Colonic mucosa (tissue), 4 donors: ENCODE results near the gene SUPT3H. TPM values are rescaled to one million over a fixed set of nuclear protein-coding genes. Genes with fewer than 3 reads are reported as not detected.
"Not testable (repeated sequence)": the region's sequence is repeated elsewhere in the genome, so short reads cannot be mapped to it uniquely, and the experiment has no call there.

Experiments
- DNase-seq: peaks from one replicate; pipeline ENCODE4 v3.0.0-alpha.2; 2020
- H3K27ac ChIP-seq: fragments of 200-600 bp; one replicate; pipeline ENCODE4 v1.8.0; 2021
- H3K27me3 ChIP-seq: fragments of 200-600 bp; one replicate; pipeline ENCODE4 v1.8.0; 2021
- H3K36me3 ChIP-seq: fragments of 200-600 bp; one replicate; pipeline ENCODE4 v1.8.0; 2021
- H3K4me1 ChIP-seq: fragments of 200-600 bp; one replicate; pipeline ENCODE4 v1.8.0; 2021; ENCODE audit warnings: mild to moderate bottlenecking
- H3K4me3 ChIP-seq: fragments of 200-600 bp; one replicate; pipeline ENCODE4 v1.8.0; 2021
- H3K9ac ChIP-seq, 2 donors: one replicate each; pipeline ENCODE4 v1.7.0; 2013; ENCODE audit warnings: control low read depth in 2 of 2, low read depth in 2 of 2, low read length in 2 of 2
- H3K9me3 ChIP-seq: fragments of 200-600 bp; one replicate; pipeline ENCODE4 v1.8.0; 2021
- intact Hi-C: fragments of 100-400 bp; cut with DNase I; formaldehyde crosslinking; loops from one replicate; pipeline ENCODE4 v1.14.1; 2022
- total RNA-seq, 2 donors: library from RNA; stranded (reverse); fragmentation: NEBNext Ultra II Directional in 1 of 2; extraction: Animal tissue kit (Norgen Biotek cat#: 25700) in 1 of 2; gene quantifications; one replicate each; pipeline ENCODE4 v1.2.1, GENCODE V29; 2021
- TF ChIP-seq, protein P1 (sequence below): fragments of 200-600 bp; IDR thresholded peaks from one replicate; pipeline ENCODE4 v1.8.0; 2022; ENCODE audit warnings: antibody characterized with exemption, mild to moderate bottlenecking
- donor health status: healthy.
- donor health status: DM: no; HTN: no; CAD: no.
- donor health status: DM: no; HTN: no; CAD: no.

The SUPT3H gene
- total RNA-seq, 2 donors from 2014 or later = 3.4 to 4.1 TPM

DNA sequence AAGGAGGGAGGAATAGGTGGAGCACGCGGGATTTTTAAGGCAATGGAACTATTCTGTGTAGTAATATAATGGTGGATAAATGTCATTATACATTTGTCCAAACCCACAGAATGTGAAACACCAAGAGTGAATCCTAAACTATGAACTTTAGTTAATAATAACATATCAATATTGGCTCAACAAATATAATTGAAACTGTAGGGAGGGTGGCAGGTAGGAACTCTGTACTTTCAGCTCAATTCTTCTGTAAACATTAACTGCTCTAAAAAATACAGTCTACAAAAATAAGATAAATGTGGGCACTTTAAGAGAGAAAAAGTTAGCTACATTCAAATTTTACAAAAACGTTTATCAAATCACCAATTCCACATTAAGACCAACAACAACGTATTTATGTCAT lies 186.3 kb downstream of the SUPT3H start:
- H3K27me3 ChIP-seq = no peaks in the 10 kb centered on the region
- no peak overlapping the region for H3K27ac ChIP-seq
- no peak overlapping the region for H3K4me3 ChIP-seq
- no peaks in the 10 kb centered on the region for H3K9me3 ChIP-seq
- H3K4me1 ChIP-seq = no peaks in the 10 kb centered on the region
- intact Hi-C loops = no loop called here
- no peak overlapping the region for H3K9ac ChIP-seq
- no peaks in the 10 kb centered on the region for H3K36me3 ChIP-seq
- DNase-seq = no peak
- TF ChIP-seq, protein P1, sequence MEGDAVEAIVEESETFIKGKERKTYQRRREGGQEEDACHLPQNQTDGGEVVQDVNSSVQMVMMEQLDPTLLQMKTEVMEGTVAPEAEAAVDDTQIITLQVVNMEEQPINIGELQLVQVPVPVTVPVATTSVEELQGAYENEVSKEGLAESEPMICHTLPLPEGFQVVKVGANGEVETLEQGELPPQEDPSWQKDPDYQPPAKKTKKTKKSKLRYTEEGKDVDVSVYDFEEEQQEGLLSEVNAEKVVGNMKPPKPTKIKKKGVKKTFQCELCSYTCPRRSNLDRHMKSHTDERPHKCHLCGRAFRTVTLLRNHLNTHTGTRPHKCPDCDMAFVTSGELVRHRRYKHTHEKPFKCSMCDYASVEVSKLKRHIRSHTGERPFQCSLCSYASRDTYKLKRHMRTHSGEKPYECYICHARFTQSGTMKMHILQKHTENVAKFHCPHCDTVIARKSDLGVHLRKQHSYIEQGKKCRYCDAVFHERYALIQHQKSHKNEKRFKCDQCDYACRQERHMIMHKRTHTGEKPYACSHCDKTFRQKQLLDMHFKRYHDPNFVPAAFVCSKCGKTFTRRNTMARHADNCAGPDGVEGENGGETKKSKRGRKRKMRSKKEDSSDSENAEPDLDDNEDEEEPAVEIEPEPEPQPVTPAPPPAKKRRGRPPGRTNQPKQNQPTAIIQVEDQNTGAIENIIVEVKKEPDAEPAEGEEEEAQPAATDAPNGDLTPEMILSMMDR = no peak

DNA sequence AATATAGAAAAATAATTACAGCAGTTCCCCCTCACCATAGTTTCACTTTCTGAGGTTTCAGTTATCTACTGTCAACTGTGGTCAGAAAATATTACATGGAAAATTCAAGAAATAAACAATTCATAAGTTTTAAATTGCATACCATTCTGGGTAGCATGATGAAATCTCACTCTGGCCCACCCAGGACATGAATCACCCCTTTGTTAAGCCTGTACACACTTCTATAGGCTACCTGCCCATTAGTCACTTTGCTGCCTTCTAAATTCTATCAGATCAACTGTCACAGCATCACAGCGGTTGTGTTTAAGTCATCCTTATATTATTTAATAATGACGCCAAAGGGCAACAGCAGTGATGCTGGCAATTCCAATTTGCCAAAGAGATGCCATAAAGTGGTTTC lies 189.9 kb downstream of the SUPT3H start:
- no peak for DNase-seq
- Histone ChIP-seq H3K4me3 (no peak overlapping the region), H3K27me3 (no peaks in the 10 kb centered on the region), H3K36me3 (no peaks in the 10 kb centered on the region), H3K27ac (no peak overlapping the region), H3K9me3 (no peaks in the 10 kb centered on the region), H3K4me1 (no peaks in the 10 kb centered on the region), H3K9ac (no peak overlapping the region)
- intact Hi-C loops = no loop called here
- TF ChIP-seq, protein P1 = no peak

DNA sequence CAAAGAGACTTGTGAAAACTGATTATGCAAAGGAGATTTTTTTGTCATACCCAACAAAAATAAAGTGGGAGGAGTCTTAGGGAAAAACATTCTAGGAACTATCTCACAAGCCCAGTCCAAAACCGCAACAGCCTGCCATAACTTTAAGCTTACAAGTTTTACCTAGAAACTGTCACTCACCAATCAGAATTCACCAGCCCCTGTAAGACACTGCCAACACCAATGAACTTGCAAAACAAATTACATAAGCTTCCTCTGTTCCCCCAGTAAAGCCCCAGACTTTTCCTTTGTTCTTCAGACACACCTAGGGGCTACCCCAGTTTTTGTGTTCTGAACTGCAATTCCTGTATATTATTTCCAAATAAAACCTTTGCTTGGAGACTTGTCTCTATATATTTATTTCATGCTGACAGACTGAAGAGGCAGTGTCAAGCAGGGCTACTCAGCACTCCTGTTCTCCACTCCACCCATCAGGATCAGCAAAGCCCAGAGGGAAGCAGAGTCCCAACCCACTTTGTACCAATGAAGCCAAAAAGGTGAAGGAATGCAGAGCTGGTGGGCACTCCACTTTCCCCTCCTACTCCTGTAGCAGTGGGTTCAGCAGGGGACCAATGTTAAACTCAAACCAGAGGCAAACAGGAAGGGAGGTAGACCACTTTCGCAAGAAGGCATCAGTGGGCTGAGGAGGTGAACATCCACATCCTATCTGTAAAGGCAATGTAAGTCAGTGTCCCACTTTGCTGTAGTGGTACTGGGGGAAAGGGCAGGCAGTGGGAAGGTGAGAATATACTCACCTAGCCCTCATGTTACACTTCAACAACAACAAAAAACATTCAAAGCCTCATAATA lies 192.1 kb downstream of the SUPT3H start:
- Histone ChIP-seq H3K27me3 (no peaks in the 10 kb centered on the region), H3K4me3 (no peak overlapping the region), H3K36me3 (no peaks in the 10 kb centered on the region), H3K27ac (no peak overlapping the region), H3K4me1 (no peaks in the 10 kb centered on the region), H3K9me3 (no peaks in the 10 kb centered on the region), H3K9ac (no peak overlapping the region)
- TF ChIP-seq, protein P1 = no peak
- DNase-seq = no peak
- intact Hi-C loops = no loop called here

DNA sequence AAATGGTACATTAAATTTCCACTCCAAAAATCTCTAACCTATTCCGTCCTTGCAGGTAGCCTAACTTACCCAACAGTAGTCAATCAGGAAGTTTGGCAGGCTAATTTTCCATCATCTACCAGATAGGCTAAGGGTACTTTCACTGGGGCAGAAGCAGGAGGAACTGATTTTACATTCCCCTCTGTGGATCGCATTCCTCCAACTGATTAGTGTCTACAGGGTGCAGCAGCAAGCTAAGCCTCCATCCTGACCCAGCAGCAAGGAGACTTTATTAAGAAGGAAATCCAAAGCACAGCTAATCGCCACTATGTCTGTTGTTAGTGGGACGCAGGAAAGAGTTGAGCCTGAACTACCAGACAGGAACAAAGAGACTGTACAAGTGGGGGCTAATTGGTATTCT lies 192.8 kb downstream of the SUPT3H start:
- Histone ChIP-seq H3K4me1 (no peaks in the 10 kb centered on the region), H3K9me3 (no peaks in the 10 kb centered on the region), H3K27ac (no peak overlapping the region), H3K9ac (no peak overlapping the region), H3K27me3 (no peaks in the 10 kb centered on the region), H3K36me3 (no peaks in the 10 kb centered on the region), H3K4me3 (no peak overlapping the region)
- no peak for DNase-seq
- intact Hi-C loops = no loop called here
- TF ChIP-seq, protein P1 = no peak

DNA sequence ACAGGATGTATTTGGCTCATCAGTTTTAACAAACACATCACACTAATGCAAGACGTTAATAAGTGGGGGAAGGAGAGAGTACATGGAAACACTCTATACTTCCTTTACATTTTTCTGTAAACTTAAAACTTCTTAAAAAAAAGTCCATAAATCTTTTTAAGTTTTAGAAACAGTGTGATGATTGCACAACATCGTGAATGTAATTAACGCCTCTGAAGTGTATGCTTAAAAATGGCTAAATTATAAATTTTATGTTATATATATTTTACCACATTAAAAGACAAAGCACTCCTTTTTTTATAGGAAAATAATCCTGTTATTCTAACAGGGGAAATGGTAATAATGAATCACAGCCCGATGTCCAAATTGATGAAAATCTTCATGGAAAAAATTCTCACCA lies 193.7 kb downstream of the SUPT3H start:
- intact Hi-C loops = no loop called here
- Histone ChIP-seq H3K9me3 (no peaks in the 10 kb centered on the region), H3K9ac (no peak overlapping the region), H3K4me3 (no peak overlapping the region), H3K27ac (no peak overlapping the region), H3K27me3 (no peaks in the 10 kb centered on the region), H3K4me1 (no peaks in the 10 kb centered on the region), H3K36me3 (no peaks in the 10 kb centered on the region)
- TF ChIP-seq, protein P1 = no peak
- no peak for DNase-seq

DNA sequence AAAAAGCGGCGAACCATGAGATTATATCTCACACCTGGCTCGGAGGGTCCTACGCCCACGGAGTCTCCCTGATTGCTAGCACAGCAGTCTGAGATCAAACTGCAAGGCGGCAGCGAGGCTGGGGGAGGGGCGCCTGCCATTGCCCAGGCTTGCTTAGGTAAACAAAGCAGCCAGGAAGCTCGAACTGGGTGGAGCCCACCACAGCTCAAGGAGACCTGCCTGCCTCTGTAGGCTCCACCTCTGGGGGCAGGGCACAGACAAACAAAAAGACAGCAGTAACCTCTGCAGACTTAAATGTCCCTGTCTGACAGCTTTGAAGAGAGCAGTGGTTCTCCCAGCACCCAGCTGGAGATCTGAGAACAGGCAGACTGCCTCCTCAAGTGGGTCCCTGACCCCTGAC lies 201.4 kb downstream of the SUPT3H start:
- H3K9me3 ChIP-seq, H3K27me3 ChIP-seq, H3K9ac ChIP-seq, H3K27ac ChIP-seq, H3K36me3 ChIP-seq, H3K4me3 ChIP-seq, DNase-seq, intact Hi-C loops, H3K4me1 ChIP-seq: not testable (repeated sequence)
